ENCODE data around the gene NBEAL2. TPM values are rescaled to one million over a fixed set of nuclear protein-coding genes. Genes with fewer than 3 reads are reported as not detected.

NBEAL2 gene, protein sequence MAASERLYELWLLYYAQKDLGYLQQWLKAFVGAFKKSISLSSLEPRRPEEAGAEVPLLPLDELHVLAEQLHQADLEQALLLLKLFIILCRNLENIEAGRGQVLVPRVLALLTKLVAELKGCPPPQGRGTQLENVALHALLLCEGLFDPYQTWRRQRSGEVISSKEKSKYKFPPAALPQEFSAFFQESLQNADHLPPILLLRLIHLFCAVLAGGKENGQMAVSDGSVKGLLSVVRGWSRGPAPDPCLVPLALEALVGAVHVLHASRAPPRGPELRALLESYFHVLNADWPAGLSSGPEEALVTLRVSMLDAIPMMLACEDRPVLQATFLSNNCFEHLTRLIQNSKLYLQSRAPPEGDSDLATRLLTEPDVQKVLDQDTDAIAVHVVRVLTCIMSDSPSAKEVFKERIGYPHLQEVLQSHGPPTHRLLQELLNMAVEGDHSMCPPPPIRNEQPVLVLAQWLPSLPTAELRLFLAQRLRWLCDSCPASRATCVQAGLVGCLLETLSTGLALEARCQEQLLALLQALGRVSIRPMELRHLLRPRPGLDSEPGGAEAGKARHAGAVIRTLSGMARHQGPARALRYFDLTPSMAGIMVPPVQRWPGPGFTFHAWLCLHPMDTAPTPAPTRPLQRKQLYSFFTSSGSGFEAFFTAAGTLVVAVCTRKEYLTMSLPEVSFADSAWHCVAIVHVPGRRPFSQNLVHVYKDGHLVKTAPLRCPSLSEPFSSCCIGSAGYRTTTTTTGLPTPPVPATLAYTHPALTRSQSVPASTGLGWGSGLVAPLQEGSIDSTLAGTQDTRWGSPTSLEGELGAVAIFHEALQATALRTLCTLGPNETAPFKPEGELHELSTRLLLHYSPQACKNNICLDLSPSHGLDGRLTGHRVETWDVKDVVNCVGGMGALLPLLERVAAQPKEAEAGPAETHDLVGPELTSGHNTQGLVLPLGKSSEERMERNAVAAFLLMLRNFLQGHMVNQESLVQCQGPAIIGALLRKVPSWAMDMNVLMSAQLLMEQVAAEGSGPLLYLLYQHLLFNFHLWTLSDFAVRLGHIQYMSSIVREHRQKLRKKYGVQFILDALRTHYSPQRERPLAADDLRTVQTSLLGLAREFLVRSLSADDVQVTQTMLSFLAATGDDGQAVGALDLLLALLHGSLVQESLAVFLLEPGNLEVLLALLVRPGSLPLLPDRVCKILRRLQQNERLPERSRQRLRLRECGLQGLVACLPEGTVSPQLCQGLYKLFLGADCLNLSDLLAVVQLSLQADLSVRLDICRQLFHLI (N-terminal part only)
- total RNA-seq (100 to 1,000 TPM; 101 to 271 (median 162) TPM), polyA plus RNA-seq (100 to 1,000 TPM in 2 of 3 donors, 10 to 100 TPM in 1; 44.0 to 126 (median 119) TPM)
- long read RNA-seq, donor 1, result 0 reads
- long read RNA-seq, donor 2, result 0 reads

DNA sequence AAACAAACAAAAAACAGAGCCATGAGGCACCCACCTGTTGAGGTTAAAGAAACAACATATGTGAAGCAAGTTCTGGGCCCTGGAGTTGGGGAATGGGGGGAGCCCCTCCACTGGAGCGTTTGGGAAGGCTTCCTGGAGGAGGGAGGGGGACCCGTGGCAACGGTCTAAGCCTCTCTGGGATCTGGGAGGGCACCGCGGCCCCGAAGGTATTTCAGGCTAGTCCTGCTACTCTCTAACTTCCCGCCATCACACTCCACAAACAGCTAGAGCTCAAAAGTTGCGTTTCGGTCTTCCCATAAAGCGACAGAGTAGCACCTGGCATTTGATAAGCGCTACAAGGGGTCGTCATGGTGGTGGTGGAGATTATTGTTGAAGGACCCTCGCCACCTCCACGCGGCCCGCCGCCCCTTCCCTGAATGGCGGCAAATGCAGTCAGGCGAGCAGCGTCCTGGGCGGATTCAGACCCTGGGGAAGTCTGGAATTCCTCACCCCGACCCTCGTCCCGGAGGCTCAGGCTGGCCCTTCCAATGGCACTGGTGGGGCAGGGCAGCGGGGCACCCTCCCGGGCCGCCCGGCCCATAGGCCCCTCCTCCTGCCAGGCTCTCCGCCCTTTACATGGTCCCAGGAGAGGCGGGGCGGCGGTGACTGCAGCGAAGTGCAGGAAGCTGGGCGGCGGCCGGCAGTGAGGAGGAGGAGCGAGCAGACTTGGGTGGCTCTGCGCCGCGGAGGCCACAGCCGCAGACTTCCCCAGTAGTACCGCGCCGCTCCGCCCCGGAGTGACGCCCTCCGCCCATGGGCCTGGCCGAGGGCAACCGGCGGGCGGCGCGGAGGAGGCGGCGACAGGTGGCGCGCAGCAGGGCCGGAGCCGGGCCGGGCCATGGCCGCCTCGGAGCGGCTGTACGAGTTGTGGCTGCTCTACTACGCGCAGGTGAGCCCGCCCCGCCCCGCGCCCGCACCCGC, at the start of gene NBEAL2:
Gene NBEAL2 (plus strand): TSS at position 682 of the 960 bp plus-strand sequence. CDS start 196 bp downstream, at position 878.
- peak; percentile 100 for DNase-seq
- 1 to 2% (median 1%) methylated on average over 26 to 73 of the region's 73 CpGs for WGBS, 5 donors
- Histone ChIP-seq H3K27ac (peak within 1 kb of the TSS; percentile 84 to 96 (median 90)), H3K9me3 (no peaks in the 10 kb centered on the region), H3K36me3 (no peaks in the 10 kb centered on the region), H3K27me3 (replicated peaks in 1 of 7) (no peaks in the 10 kb centered on the region), H3K4me3 (peak within 1 kb of the TSS; percentile 51 to 78 (median 56)), H3K4me1 (peaks cover 33 to 88% (median 78%) of the 10 kb centered on the region in 6 donors)
- TF ChIP-seq POLR2AphosphoS5 (IDR thresholded peaks at IDR 0.05) (peak; percentile 91 to 96 (median 95)), POLR2A (IDR thresholded peaks at IDR 0.05) (peak in 1 of 3 donors; percentile 60)
- TF ChIP-seq, protein P1, sequence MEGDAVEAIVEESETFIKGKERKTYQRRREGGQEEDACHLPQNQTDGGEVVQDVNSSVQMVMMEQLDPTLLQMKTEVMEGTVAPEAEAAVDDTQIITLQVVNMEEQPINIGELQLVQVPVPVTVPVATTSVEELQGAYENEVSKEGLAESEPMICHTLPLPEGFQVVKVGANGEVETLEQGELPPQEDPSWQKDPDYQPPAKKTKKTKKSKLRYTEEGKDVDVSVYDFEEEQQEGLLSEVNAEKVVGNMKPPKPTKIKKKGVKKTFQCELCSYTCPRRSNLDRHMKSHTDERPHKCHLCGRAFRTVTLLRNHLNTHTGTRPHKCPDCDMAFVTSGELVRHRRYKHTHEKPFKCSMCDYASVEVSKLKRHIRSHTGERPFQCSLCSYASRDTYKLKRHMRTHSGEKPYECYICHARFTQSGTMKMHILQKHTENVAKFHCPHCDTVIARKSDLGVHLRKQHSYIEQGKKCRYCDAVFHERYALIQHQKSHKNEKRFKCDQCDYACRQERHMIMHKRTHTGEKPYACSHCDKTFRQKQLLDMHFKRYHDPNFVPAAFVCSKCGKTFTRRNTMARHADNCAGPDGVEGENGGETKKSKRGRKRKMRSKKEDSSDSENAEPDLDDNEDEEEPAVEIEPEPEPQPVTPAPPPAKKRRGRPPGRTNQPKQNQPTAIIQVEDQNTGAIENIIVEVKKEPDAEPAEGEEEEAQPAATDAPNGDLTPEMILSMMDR (IDR thresholded peaks at IDR 0.05 in 8 of 11, conservative IDR thresholded peaks at IDR 0.05 in 3 of 11), result peak in 7 of 11 experiments; percentile 31 to 70 (median 57)
- intact Hi-C loops (cut with DNase I; ENCODE audit: low total_unique reads), result no loop called here

DNA sequence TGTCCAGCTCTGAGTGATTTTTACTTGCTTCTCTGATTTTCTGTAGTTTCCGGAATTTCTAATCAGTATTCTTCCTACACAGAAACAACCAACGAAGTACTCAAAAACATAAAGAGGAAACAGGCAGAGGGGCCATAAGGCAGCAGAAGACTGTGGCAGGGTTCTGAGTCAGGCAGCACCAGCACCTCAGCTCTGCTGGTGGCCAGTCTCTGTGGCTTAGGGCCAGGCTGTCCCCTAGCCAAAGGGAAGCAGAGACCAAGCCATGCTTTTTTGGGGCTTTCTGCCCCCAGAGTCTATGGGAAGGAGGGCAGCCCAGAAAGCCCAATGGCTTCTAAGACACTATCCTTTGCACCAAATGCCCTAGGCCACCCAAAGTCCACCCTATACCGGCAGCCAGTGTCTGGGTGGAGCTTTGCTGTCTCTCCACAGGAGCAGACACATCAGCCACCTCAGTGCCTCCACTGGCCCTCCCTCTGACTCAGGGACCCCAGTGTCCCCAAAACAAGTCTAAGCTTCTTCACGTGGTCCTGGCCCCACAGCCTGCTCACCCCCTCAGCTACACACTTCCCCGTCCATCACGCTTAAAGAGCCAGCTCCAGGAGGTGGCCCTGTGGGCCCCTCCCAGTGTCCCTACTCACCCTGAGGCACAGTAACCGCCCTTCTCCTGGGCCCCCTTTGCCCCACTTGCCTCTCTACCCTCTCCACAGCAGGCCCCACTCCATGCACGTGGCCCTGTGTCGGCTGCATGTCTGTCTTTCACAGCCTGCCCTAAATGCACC, 49.1 kb upstream of the NBEAL2 start:
- peak; percentile 79 for DNase-seq
- Histone ChIP-seq H3K9me3 (peaks cover 0 to 9% (median 0%) of the 10 kb centered on the region in 8 donors), H3K4me1 (peaks cover 90 to 100% (median 100%) of the 10 kb centered on the region in 6 donors), H3K27me3 (replicated peaks in 1 of 7) (no peaks in the 10 kb centered on the region), H3K4me3 (peak overlapping the region in 1 of 8 donors; percentile 24), H3K27ac (peak overlapping the region; percentile 63 to 89 (median 84)), H3K36me3 (peaks cover 0 to 29% (median 4%) of the 10 kb centered on the region in 6 donors)
- intact Hi-C loops (cut with DNase I; ENCODE audit: low total_unique reads), result no loop called here
- WGBS, 5 donors, result 44 to 60% (median 58%) methylated on average over 9 of the region's 9 CpGs
- TF ChIP-seq, protein P1 (IDR thresholded peaks at IDR 0.05 in 8 of 11, conservative IDR thresholded peaks at IDR 0.05 in 3 of 11), result no peak
- TF ChIP-seq POLR2AphosphoS5 (IDR thresholded peaks at IDR 0.05), result peak in 1 of 3 donors; percentile 26
- no peak for TF ChIP-seq POLR2A (IDR thresholded peaks at IDR 0.05)

Data from spleen (tissue), 13 donors.